Stimulated activated CD4-positive, alpha-beta T cell treated with anti-CD3 and anti-CD28 coated beads, Interleukin-15, amount 100 ng/mL, for 48 hours (primary cell): ENCODE measurements around the gene SLC35G1.

ENCODE experiments used
- DNase-seq, 2 donors: peaks; one replicate each; pipeline ENCODE4 v3.0.0-alpha.2; 2020; ENCODE audit warnings: low read depth in 2 of 2

The SLC35G1 gene

DNA sequence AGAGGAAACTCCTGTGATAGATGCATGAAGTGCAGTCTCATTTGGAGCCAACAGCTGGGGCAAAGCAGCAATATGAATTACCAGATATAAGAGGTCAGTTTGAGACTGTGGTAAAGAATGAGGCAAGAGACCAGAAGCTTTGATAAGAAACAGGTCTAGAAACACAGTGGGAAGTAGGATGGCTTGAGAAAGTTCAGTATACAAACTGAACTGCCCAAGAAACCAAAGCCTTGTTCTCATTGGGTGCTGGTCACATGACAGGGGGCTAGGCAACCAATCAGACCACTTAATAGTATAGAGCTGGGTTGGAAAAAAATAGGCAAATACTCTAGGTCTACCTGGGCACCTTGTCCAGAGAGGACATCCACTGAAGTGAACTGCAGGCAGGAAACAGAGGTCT is 53.7 kb downstream of the SLC35G1 start:
- no peak for DNase-seq

DNA sequence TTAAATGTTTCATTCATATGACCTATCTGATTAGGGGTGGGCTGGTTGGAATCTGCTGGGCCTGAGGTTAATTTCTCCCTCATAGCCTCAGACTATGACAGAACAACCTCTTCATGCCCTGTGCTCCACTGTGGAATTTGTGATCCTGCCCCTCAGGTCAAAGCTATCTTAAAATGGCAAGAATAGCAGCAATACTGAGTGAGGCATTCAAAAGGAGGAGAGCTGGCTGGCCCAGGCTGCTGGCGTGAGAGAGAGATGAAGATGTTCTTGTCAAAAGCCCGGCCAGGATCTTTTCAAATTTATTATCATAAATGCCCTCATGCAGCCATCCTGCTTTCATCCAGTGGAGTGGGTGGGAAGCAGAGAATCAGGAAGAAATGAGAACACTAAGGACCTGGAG is 58.1 kb downstream of the SLC35G1 start:
- no peak for DNase-seq
